Caco-2 (cell line): ENCODE results near the gene ZNF641. TPM values are rescaled to one million over a fixed set of nuclear protein-coding genes. Genes with fewer than 3 reads are reported as not detected.

ENCODE experiments used
- BruUV-seq: library from RNA; stranded (reverse); fragments of 400-500 nt; replicated peaks from 2 replicates; lab custom pipeline; 2021; lab: Mats Ljungman, UMichigan
- CTCF ChIA-PET: fragments of 300-600 bp; sonication (Branson Sonifier 250); formaldehyde crosslinking; loops from one replicate; lab custom pipeline; 2022; ENCODE audit warnings: antibody characterized with exemption; lab: Charles Lee
- POLR2A ChIA-PET: fragments of 300-600 bp; sonication (Branson Sonifier 250); formaldehyde crosslinking; loops from one replicate; lab custom pipeline; 2022; ENCODE audit warnings: antibody characterized with exemption; lab: Charles Lee
- DNase-seq, 2 experiments: peaks; one replicate each; pipeline versions ENCODE4 v3.0.0 to v3.0.0-alpha.2; 2020 to 2022
- H3K27me3 ChIP-seq: replicated peaks from 2 replicates; pipeline ENCODE4 v1.6.0; 2011; ENCODE audit warnings: low read length; ENCODE audit not compliant: control insufficient read depth, insufficient read depth
- H3K36me3 ChIP-seq: 2 replicates; pipeline ENCODE4 v1.5.1; 2011; ENCODE audit warnings: low read length; ENCODE audit not compliant: control insufficient read depth, insufficient read depth
- H3K4me1 ChIP-seq: fragments of 250-450 bp; sonication (Bioruptor Pico); 2 replicates; pipeline ENCODE4 v1.5.1; 2020; ENCODE audit warnings: mild to moderate bottlenecking
- H3K4me3 ChIP-seq: 2 replicates; pipeline ENCODE4 v1.5.1; 2011; ENCODE audit warnings: low read depth, mild to moderate bottlenecking, control low read depth, low read length
- H3K9me3 ChIP-seq: fragments of 250-450 bp; sonication (Bioruptor Pico); 2 replicates; pipeline ENCODE4 v1.5.1; 2020; ENCODE audit warnings: mild to moderate bottlenecking, moderate library complexity
- H3K27ac Mint-ChIP-seq: one replicate; pipeline ENCODE4 v1.8.0; 2022; ENCODE audit warnings: mixed read lengths; ENCODE audit not compliant: unreplicated experiment
- H3K27me3 Mint-ChIP-seq: one replicate; pipeline ENCODE4 v1.8.0; 2022; ENCODE audit warnings: mixed read lengths; ENCODE audit not compliant: insufficient read depth, unreplicated experiment
- H3K36me3 Mint-ChIP-seq: one replicate; pipeline ENCODE4 v1.8.0; 2022; ENCODE audit warnings: mild to moderate bottlenecking, mixed read lengths; ENCODE audit not compliant: insufficient read depth, unreplicated experiment
- H3K4me1 Mint-ChIP-seq: one replicate; pipeline ENCODE4 v1.8.0; 2022; ENCODE audit warnings: low read depth, mixed read lengths; ENCODE audit not compliant: unreplicated experiment
- H3K4me3 Mint-ChIP-seq: one replicate; pipeline ENCODE4 v1.8.0; 2022; ENCODE audit warnings: mild to moderate bottlenecking, moderate library complexity, mixed read lengths; ENCODE audit not compliant: unreplicated experiment
- H3K9me3 Mint-ChIP-seq: one replicate; pipeline ENCODE4 v1.8.0; 2022; ENCODE audit warnings: mixed read lengths; ENCODE audit not compliant: unreplicated experiment
- CTCF ChIP-seq, 2 experiments: fragments of 200-600 bp in 1 of 2; IDR thresholded peaks; 1 replicate in 1 of 2; 2 replicates in 1 of 2; pipeline versions ENCODE4 v1.5.1 to v1.8.0; 2011 to 2022; ENCODE audit warnings: antibody characterized with exemption in 1 of 2, control low read depth in 1 of 2, inconsistent platforms in 1 of 2, low read depth in 1 of 2, low read length in 1 of 2, mild to moderate bottlenecking in 1 of 2, moderate library complexity in 1 of 2; ENCODE audit not compliant: insufficient read depth in 1 of 2, severe bottlenecking in 1 of 2, unreplicated experiment in 1 of 2
- intact Hi-C: fragments of 100-400 bp; cut with micrococcal nuclease; formaldehyde crosslinking; loops from one replicate; pipeline ENCODE4 v1.10.0; 2022; ENCODE audit not compliant: unreplicated experiment
- total RNA-seq: library from RNA; stranded (reverse); gene quantifications from 2 replicates; pipeline ENCODE4 v1.2.3, GENCODE V29; 2022

ZNF641 gene
- total RNA-seq, 1 experiment from 2014 or later = 13.2 TPM

- no peaks in the 10 kb centered on the region for H3K36me3 Mint-ChIP-seq
- CTCF ChIA-PET = no interaction called here
- H3K27me3 Mint-ChIP-seq = no peaks in the 10 kb centered on the region
- no peak overlapping the region for H3K4me3 Mint-ChIP-seq
- peaks cover 14% of the 10 kb centered on the region for H3K4me1 Mint-ChIP-seq
- H3K9me3 ChIP-seq = no peaks in the 10 kb centered on the region
- H3K4me1 ChIP-seq = peaks cover 15% of the 10 kb centered on the region; the same call in 1 of the 2 replicates
- TF ChIP-seq CTCF (IDR thresholded peaks at IDR 0.05; ENCODE audit: insufficient read depth in 1 of 2, low read depth in 1 of 2, low read length in 1 of 2, severe bottlenecking in 1 of 2, unreplicated experiment in 1 of 2) = no peak
- no peak overlapping the region for H3K27ac Mint-ChIP-seq
- no peaks in the 10 kb centered on the region for H3K27me3 ChIP-seq
- no peaks in the 10 kb centered on the region for H3K36me3 ChIP-seq
- BruUV-seq = no TSS peak
- POLR2A ChIA-PET = no interaction called here
- intact Hi-C loops = no loop called here
- DNase-seq = no peak
- no peak overlapping the region for H3K4me3 ChIP-seq
- no peaks in the 10 kb centered on the region for H3K9me3 Mint-ChIP-seq
Observed at GRCh38 chr12:48356041-48356768, 5.5 kb upstream of the ZNF641 start.

GRCh38 chr12:48352157-48352760 is 1.5 kb upstream of the ZNF641 start:
- DNase-seq = no peak
- intact Hi-C loops = no loop called here
- H3K36me3 Mint-ChIP-seq = no peaks in the 10 kb centered on the region
- H3K36me3 ChIP-seq = no peaks in the 10 kb centered on the region
- H3K4me3 ChIP-seq = no peak overlapping the region
- BruUV-seq = no TSS peak
- H3K27me3 ChIP-seq = no peaks in the 10 kb centered on the region
- POLR2A ChIA-PET = no interaction called here
- peaks cover 15% of the 10 kb centered on the region for H3K4me1 Mint-ChIP-seq
- no peaks in the 10 kb centered on the region for H3K9me3 ChIP-seq
- peak overlapping the region; percentile 91 for H3K4me3 Mint-ChIP-seq
- CTCF ChIA-PET = no interaction called here
- no peak for TF ChIP-seq CTCF (IDR thresholded peaks at IDR 0.05; ENCODE audit: insufficient read depth in 1 of 2, low read depth in 1 of 2, low read length in 1 of 2, severe bottlenecking in 1 of 2, unreplicated experiment in 1 of 2)
- no peak overlapping the region for H3K27ac Mint-ChIP-seq
- H3K9me3 Mint-ChIP-seq = no peaks in the 10 kb centered on the region
- H3K4me1 ChIP-seq = peaks cover 8% of the 10 kb centered on the region; the same call in 1 of the 2 replicates
- no peaks in the 10 kb centered on the region for H3K27me3 Mint-ChIP-seq

GRCh38 chr12:48351022-48351708 is 446 bp upstream of the ZNF641 start:
- intact Hi-C loops = loop anchor here (2.0 kb wide), 1 partner anchor 152 kb away; no protein-coding TSS in a partner anchor
- TF ChIP-seq CTCF (IDR thresholded peaks at IDR 0.05; ENCODE audit: insufficient read depth in 1 of 2, low read depth in 1 of 2, low read length in 1 of 2, severe bottlenecking in 1 of 2, unreplicated experiment in 1 of 2) = no peak

More at GRCh38 chr12:48351022-48351708, 446 bp upstream of the ZNF641 start:
- no peak overlapping the region for H3K27ac Mint-ChIP-seq
- no peaks in the 10 kb centered on the region for H3K27me3 ChIP-seq
- peak overlapping the region; percentile 91 for H3K4me3 Mint-ChIP-seq
- H3K27me3 Mint-ChIP-seq = no peaks in the 10 kb centered on the region
- H3K4me1 Mint-ChIP-seq = peaks cover 15% of the 10 kb centered on the region
- ChIA-PET POLR2A (no interaction called here), CTCF (no interaction called here)
- peaks cover 8% of the 10 kb centered on the region; the same call in 1 of the 2 replicates for H3K4me1 ChIP-seq
- H3K36me3 ChIP-seq = no peaks in the 10 kb centered on the region
- no peaks in the 10 kb centered on the region for H3K36me3 Mint-ChIP-seq
- no peaks in the 10 kb centered on the region for H3K9me3 Mint-ChIP-seq
- H3K9me3 ChIP-seq = no peaks in the 10 kb centered on the region
- H3K4me3 ChIP-seq = peak overlapping the region; percentile 94
- peak; percentile 85 to 88 for DNase-seq
- TSS peak; percentile 65 for BruUV-seq
